ENCODE measurements around the gene RUNX2. TPM values are rescaled to one million over a fixed set of nuclear protein-coding genes. Genes with fewer than 3 reads are reported as not detected.

RUNX2 gene
- total and polyA plus RNA-seq, 8 donors: 0.09 to 3.8 (median 0.35) TPM

- no peak for ATAC-seq
Observed at GRCh38 chr6:45658958-45659357, 330.8 kb downstream of the RUNX2 start.

GRCh38 chr6:45661661-45662060, 333.5 kb downstream of the RUNX2 start:
- no peak for TF ChIP-seq CTCF (IDR thresholded peaks at IDR 0.05)
- 60 to 67% methylated on average over 5 of the region's 5 CpGs for WGBS, 2 donors
- no peak overlapping the region for H3K4me3 ChIP-seq
- intact Hi-C loops (cut with DNase I): no loop called here
- H3K36me3 ChIP-seq: no peaks in the 10 kb centered on the region
- H3K27me3 ChIP-seq: peaks cover 0 to 8% (median 4%) of the 10 kb centered on the region in 4 donors
- H3K9me3 ChIP-seq: no peaks in the 10 kb centered on the region
- peaks cover 0 to 2% (median 0%) of the 10 kb centered on the region in 3 donors for H3K4me1 ChIP-seq
- no peak overlapping the region for H3K27ac ChIP-seq
- FAIRE-seq: no peak
- no peak for DNase-seq
- ATAC-seq: no peak

More at GRCh38 chr6:45658958-45659357, 330.8 kb downstream of the RUNX2 start:
- FAIRE-seq: no peak
- no peak for TF ChIP-seq CTCF (IDR thresholded peaks at IDR 0.05)
- no peak for DNase-seq
- 61 to 73% methylated on average over 5 of the region's 5 CpGs for WGBS, 2 donors
- Histone ChIP-seq H3K27me3 (peaks cover 0 to 8% (median 4%) of the 10 kb centered on the region in 4 donors), H3K9me3 (no peaks in the 10 kb centered on the region), H3K4me1 (peaks cover 0 to 2% (median 0%) of the 10 kb centered on the region in 3 donors), H3K27ac (no peak overlapping the region), H3K4me3 (no peak overlapping the region), H3K36me3 (no peaks in the 10 kb centered on the region)
- intact Hi-C loops (cut with DNase I): no loop called here

- Histone ChIP-seq H3K27ac (no peak overlapping the region), H3K27me3 (peaks cover 0 to 8% (median 4%) of the 10 kb centered on the region in 4 donors), H3K9me3 (no peaks in the 10 kb centered on the region), H3K4me1 (peaks cover 0 to 2% (median 0%) of the 10 kb centered on the region in 3 donors), H3K36me3 (no peaks in the 10 kb centered on the region), H3K4me3 (peak overlapping the region in 1 of 4 donors; percentile 22)
- WGBS, 2 donors: 5% methylated on average over 75 to 88 of the region's 88 CpGs
- peak in 1 of 6 donors; percentile 70 for DNase-seq
- intact Hi-C loops (cut with DNase I): no loop called here
- no peak for FAIRE-seq
- no peak for TF ChIP-seq CTCF (IDR thresholded peaks at IDR 0.05)
- ATAC-seq: peak in 3 of 4 donors; percentile 18 to 66 (median 46)
Observed at GRCh38 chr6:45663251-45664221, 335.4 kb downstream of the RUNX2 start.

GRCh38 chr6:45664707-45665106, 336.6 kb downstream of the RUNX2 start:
- ATAC-seq: no peak
- H3K36me3 ChIP-seq: no peaks in the 10 kb centered on the region
- no peaks in the 10 kb centered on the region for H3K9me3 ChIP-seq
- H3K4me1 ChIP-seq: peaks cover 0 to 2% (median 0%) of the 10 kb centered on the region in 3 donors
- H3K4me3 ChIP-seq: no peak overlapping the region
- DNase-seq: no peak
- TF ChIP-seq CTCF (IDR thresholded peaks at IDR 0.05): no peak
- peaks cover 0 to 8% (median 4%) of the 10 kb centered on the region in 4 donors for H3K27me3 ChIP-seq
- FAIRE-seq: no peak
- H3K27ac ChIP-seq: no peak overlapping the region
- WGBS, 2 donors: 77 to 88% methylated on average over 6 of the region's 6 CpGs
- intact Hi-C loops (cut with DNase I): no loop called here

All from pancreas (tissue), 10 donors.